MM.1S (cell line): ENCODE results near the gene ITGB8.

ENCODE experiments used
- EZH2 ChIP-seq: fragments of 300-600 bp; sonication (generic); optimal IDR thresholded peaks from 2 replicates; pipeline ENCODE3; 2017; ENCODE audit warnings: low read depth, mild to moderate bottlenecking, antibody characterized with exemption, low read length, mixed read lengths
- EZH2phosphoT487 ChIP-seq: fragments of 300-600 bp; sonication (generic); IDR thresholded peaks from 2 replicates; pipeline ENCODE4 v1.6.1; 2018; ENCODE audit warnings: antibody characterized with exemption, low read length
- TF ChIP-seq, protein P1 (sequence below): fragments of 300-600 bp; sonication (generic); IDR thresholded peaks from 2 replicates; pipeline ENCODE4 v1.5.1; 2016; ENCODE audit warnings: antibody characterized with exemption, low read length, mixed read lengths

- TF ChIP-seq, protein P1, sequence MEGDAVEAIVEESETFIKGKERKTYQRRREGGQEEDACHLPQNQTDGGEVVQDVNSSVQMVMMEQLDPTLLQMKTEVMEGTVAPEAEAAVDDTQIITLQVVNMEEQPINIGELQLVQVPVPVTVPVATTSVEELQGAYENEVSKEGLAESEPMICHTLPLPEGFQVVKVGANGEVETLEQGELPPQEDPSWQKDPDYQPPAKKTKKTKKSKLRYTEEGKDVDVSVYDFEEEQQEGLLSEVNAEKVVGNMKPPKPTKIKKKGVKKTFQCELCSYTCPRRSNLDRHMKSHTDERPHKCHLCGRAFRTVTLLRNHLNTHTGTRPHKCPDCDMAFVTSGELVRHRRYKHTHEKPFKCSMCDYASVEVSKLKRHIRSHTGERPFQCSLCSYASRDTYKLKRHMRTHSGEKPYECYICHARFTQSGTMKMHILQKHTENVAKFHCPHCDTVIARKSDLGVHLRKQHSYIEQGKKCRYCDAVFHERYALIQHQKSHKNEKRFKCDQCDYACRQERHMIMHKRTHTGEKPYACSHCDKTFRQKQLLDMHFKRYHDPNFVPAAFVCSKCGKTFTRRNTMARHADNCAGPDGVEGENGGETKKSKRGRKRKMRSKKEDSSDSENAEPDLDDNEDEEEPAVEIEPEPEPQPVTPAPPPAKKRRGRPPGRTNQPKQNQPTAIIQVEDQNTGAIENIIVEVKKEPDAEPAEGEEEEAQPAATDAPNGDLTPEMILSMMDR: no peak
- TF ChIP-seq EZH2phosphoT487: no peak
- TF ChIP-seq EZH2: no peak
These were observed 110.6 kb downstream of the ITGB8 start for GRCh38 chr7:20441346-20441745.
